GM12878 (cell line): ENCODE measurements around the gene PDZD2. TPM values are rescaled to one million over a fixed set of nuclear protein-coding genes. Genes with fewer than 3 reads are reported as not detected.

Experiments
- ATAC-seq: fragments of 200-7000 bp; cut with Tn5 transposase; 3 replicates; pipeline ENCODE4 v1.9.1; 2020; ENCODE audit warnings: mild to moderate bottlenecking, moderate library complexity
- BruUV-seq: library from RNA; stranded (reverse); fragments of 400-500 nt; replicated peaks from 2 replicates; lab custom pipeline; 2021; lab: Mats Ljungman, UMichigan
- CTCF ChIA-PET: fragments of 300-600 bp; sonication (Branson Sonifier 250); formaldehyde crosslinking; extraction: SDS; loops from one replicate; lab custom pipeline; 2021; ENCODE audit warnings: inconsistent platforms; lab: Yijun Ruan, JAX
- POLR2A ChIA-PET: fragments of 350-600 bp; formaldehyde crosslinking; extraction: SDS; loops from one replicate; lab custom pipeline; 2021; ENCODE audit warnings: inconsistent platforms; lab: Charles Lee
- RAD21 ChIA-PET: fragments of 300-600 bp; sonication (Branson Sonifier 250); formaldehyde crosslinking; loops from one replicate; lab custom pipeline; 2023; ENCODE audit warnings: antibody characterized with exemption; ENCODE audit not compliant: unreplicated experiment; lab: Charles Lee
- SMC1A ChIA-PET: fragments of 300-600 bp; sonication (Branson Sonifier 250); formaldehyde crosslinking; loops from one replicate; lab custom pipeline; 2023; ENCODE audit not compliant: unreplicated experiment, uncharacterized antibody; lab: Charles Lee
- DNase-seq: peaks from one replicate; pipeline ENCODE4 v3.0.0-alpha.2; 2011; ENCODE audit warnings: low read depth, low spot score
- FAIRE-seq: peaks from 3 replicates; lab custom pipeline; 2011; peaks lifted over from hg19 to GRCh38; lab: Jason Lieb, UNC
- H2AFZ ChIP-seq: 2 replicates; pipeline ENCODE4 v1.6.0; 2011; ENCODE audit warnings: low read depth, low read length, control low read depth; ENCODE audit not compliant: control insufficient read depth
- H3K27ac ChIP-seq: 2 replicates; pipeline ENCODE4 v1.5.1; 2011; ENCODE audit warnings: control low read depth; ENCODE audit not compliant: control insufficient read depth, insufficient read depth
- H3K27me3 ChIP-seq, 2 experiments: replicated peaks in 1 of 2; 2 replicates each; pipeline versions ENCODE4 v1.6.0 to v1.6.1; 2011; ENCODE audit warnings: low read length in 1 of 2; ENCODE audit not compliant: control insufficient read depth in 2 of 2, insufficient read depth in 2 of 2
- H3K36me3 ChIP-seq, 2 experiments: 2 replicates each; pipeline ENCODE4 v1.5.1; 2011; ENCODE audit warnings: low read length in 1 of 2; ENCODE audit not compliant: control insufficient read depth in 2 of 2, insufficient read depth in 2 of 2
- H3K4me1 ChIP-seq: 2 replicates; pipeline ENCODE4 v1.6.1; 2011; ENCODE audit warnings: mild to moderate bottlenecking, low read length, moderate library complexity, mixed read lengths; ENCODE audit not compliant: control insufficient read depth, insufficient read depth
- H3K4me2 ChIP-seq: 2 replicates; pipeline ENCODE4 v1.6.0; 2011; ENCODE audit warnings: control low read depth; ENCODE audit not compliant: control insufficient read depth, insufficient read depth
- H3K4me3 ChIP-seq: fragments of 200-600 bp; sonication (generic); 2 replicates; pipeline ENCODE4 v1.5.1; 2016
- H3K79me2 ChIP-seq: 2 replicates; pipeline ENCODE4 v1.6.0; 2011; ENCODE audit warnings: low read length; ENCODE audit not compliant: control insufficient read depth, insufficient read depth
- H3K9ac ChIP-seq: 2 replicates; pipeline ENCODE4 v1.8.0; 2011; ENCODE audit warnings: low read length, control low read depth, mixed read lengths; ENCODE audit not compliant: control insufficient read depth, insufficient read depth
- H3K9me3 ChIP-seq: replicated peaks from 3 replicates; pipeline ENCODE4 v1.5.1; 2011; ENCODE audit warnings: mild to moderate bottlenecking, low read length; ENCODE audit not compliant: control insufficient read depth, insufficient read depth
- H4K20me1 ChIP-seq: 2 replicates; pipeline ENCODE4 v1.6.0; 2011; ENCODE audit not compliant: control insufficient read depth, insufficient read depth
- CUX1 ChIP-seq: IDR thresholded peaks from 2 replicates; pipeline ENCODE4 v1.6.1; 2012; ENCODE audit warnings: improper control_type of control experiment, low read depth, low read length; ENCODE audit not compliant: insufficient replicate concordance
- ESRRA ChIP-seq: IDR thresholded peaks from 2 replicates; pipeline ENCODE4 v1.6.1; 2012; ENCODE audit warnings: mild to moderate bottlenecking, low read length, improper control_type of control experiment
- FOS ChIP-seq: IDR thresholded peaks from 3 replicates; pipeline ENCODE4 v1.6.1; 2011; ENCODE audit warnings: borderline replicate concordance; ENCODE audit not compliant: insufficient read length; ENCODE audit errors: extremely low read depth
- LARP7 ChIP-seq: fragments of 450-650 bp; IDR thresholded peaks from 2 replicates; pipeline ENCODE4 v1.6.1; 2017; ENCODE audit warnings: mild to moderate bottlenecking
- MTA2 ChIP-seq: fragments of 450-650 bp; IDR thresholded peaks from 2 replicates; pipeline ENCODE4 v1.6.1; 2016; ENCODE audit warnings: low read depth, mild to moderate bottlenecking, moderate library complexity
- NR2C2 ChIP-seq: IDR thresholded peaks from 2 replicates; pipeline ENCODE4 v1.6.1; 2011; ENCODE audit warnings: borderline replicate concordance, low read depth; ENCODE audit not compliant: control insufficient read depth, insufficient read length
- RCOR1 ChIP-seq: conservative IDR thresholded peaks from 2 replicates; pipeline ENCODE4 v1.6.1; 2012; ENCODE audit warnings: low read depth, low read length, improper control_type of control experiment
- SREBF2 ChIP-seq: IDR thresholded peaks from 2 replicates; pipeline ENCODE4 v1.6.1; 2012; ENCODE audit warnings: mild to moderate bottlenecking, low read length
- STAT3 ChIP-seq: IDR thresholded peaks from 2 replicates; pipeline ENCODE4 v1.6.1; 2011; ENCODE audit warnings: low read depth, low read length, improper control_type of control experiment
- ZNF274 ChIP-seq: IDR thresholded peaks from one replicate; pipeline ENCODE4 v1.8.0; 2011; ENCODE audit not compliant: insufficient read length, insufficient read depth
- ZSCAN29 ChIP-seq: fragments of 450-650 bp; IDR thresholded peaks from 2 replicates; pipeline ENCODE4 v1.6.1; 2017; ENCODE audit warnings: mild to moderate bottlenecking, moderate library complexity
- WGBS: methylation state at CpG from one replicate; pipeline ENCODE4 v1.1.6; 2016; ENCODE audit warnings: low lambda C conversion rate; ENCODE audit not compliant: insufficient replicate concordance, insufficient coverage; ENCODE audit errors: missing lambda C conversion rate; 5-methylcytosine and 5-hydroxymethylcytosine counted together
- in situ Hi-C: fragments of 300-500 bp; cut with MboI; formaldehyde crosslinking; loops from 9 replicates; pipeline ENCODE4 v1.14.3; 2018; ENCODE audit warnings: mixed read lengths
- intact Hi-C: fragments of 100-400 bp; cut with micrococcal nuclease; formaldehyde crosslinking; loops from one replicate; pipeline ENCODE4 v1.14.2; 2022; ENCODE audit not compliant: unreplicated experiment
- polyA plus RNA-seq, 11 experiments: library from polyadenylated mRNA; depleted of rRNA in 4 of 11; unstranded in 6 of 11; stranded (reverse) in 5 of 11; fragments of >200 nt; fragmentation: Nextera tagmentation in 4 of 11; fragmentation: Illumina TruSeq in 1 of 11; extraction: Ambion mirVana in 4 of 11; extraction: Trizol in 1 of 11; gene quantifications; 1 replicate in 1 of 11; 2 replicates in 10 of 11; pipeline versions ENCODE4 v1.2.1 to v1.2.3, GENCODE V29; 2011 to 2016; ENCODE audit warnings: inconsistent platforms in 2 of 11, missing spikeins in 2 of 11, low read depth in 1 of 11
- total RNA-seq, 4 experiments: library from RNA; depleted of rRNA in 3 of 4; stranded (reverse); fragments of >200 nt in 3 of 4; fragmentation: Illumina TruSeq in 1 of 4; extraction: Trizol in 1 of 4; gene quantifications; 2 replicates each; pipeline versions ENCODE4 v1.2.1 to v1.2.3, GENCODE V29; 2013 to 2021
- TF ChIP-seq, protein P1 (sequence below): fragments of 450-650 bp; IDR thresholded peaks from 2 replicates; pipeline ENCODE4 v1.6.1; 2016; ENCODE audit warnings: mild to moderate bottlenecking, moderate library complexity, borderline replicate concordance

Gene PDZD2
- total and polyA plus RNA-seq, 10 of the 15 experiments (the other 5 are each of a cell fraction or from before 2014, with no cell fraction given) = 0.01 to 0.58 (median 0.29) TPM; not detected in 3

DNA sequence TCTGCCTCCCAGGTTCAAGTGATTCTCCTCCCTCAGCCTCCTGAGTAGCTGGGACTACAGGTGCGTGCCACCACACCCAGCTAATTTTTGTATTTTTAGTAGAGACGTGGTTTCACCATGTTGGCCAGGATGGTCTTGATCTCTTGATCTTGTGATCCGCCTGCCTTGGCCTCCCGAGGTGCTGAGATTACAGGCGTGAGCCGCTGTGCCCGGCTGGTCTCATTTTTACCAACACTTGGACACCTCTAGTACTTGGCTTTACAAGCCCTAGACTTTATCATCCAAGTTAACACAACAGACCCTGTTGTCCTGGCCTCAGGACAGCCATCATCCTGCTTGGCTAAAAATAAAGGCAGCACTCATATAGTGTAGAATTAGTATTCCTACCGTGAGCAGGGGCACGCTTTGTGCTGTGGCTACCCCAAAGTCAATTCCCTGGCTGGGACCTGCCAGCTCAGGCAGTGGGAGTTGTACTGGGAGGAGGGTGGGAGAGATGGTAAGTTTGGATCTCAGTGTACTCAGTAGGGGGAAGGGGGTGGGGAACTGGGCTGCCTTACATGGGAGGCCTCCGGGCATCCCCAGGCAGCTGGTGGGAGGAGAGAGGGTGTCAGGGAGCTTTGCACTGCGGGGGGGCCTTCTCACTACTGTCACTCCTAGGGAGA is 6.6 kb downstream of the PDZD2 start:
- no peak overlapping the region for H2AFZ ChIP-seq
- H3K9me3 ChIP-seq = no peaks in the 10 kb centered on the region
- no peaks in the 10 kb centered on the region for H4K20me1 ChIP-seq
- RAD21 ChIA-PET = no interaction called here
- peaks cover 1 to 3% of the 10 kb centered on the region in 2 experiments; a peak in 3 of 4 replicates for H3K27me3 ChIP-seq
- FAIRE-seq = no peak
- in situ Hi-C loops (no loop called here), intact Hi-C loops (no loop called here)
- H3K27ac ChIP-seq = no peak overlapping the region
- H3K9ac ChIP-seq = no peak overlapping the region
- H3K4me3 ChIP-seq = no peak overlapping the region
- no peak for DNase-seq
- H3K4me2 ChIP-seq = no peak overlapping the region
- no peak for ATAC-seq
- POLR2A ChIA-PET = no interaction called here
- CTCF ChIA-PET = no interaction called here
- no peaks in the 10 kb centered on the region for H3K4me1 ChIP-seq
- SMC1A ChIA-PET = interaction anchor here (1.1 kb wide), 1 partner anchor 17 kb away, joined by 3 read pairs; no protein-coding TSS in a partner anchor
- no peaks in the 10 kb centered on the region for H3K79me2 ChIP-seq
- WGBS = 40% methylated on average over 11 of the region's 11 CpGs
- H3K36me3 ChIP-seq = no peaks in the 10 kb centered on the region
- BruUV-seq = no TSS peak
- TF ChIP-seq CUX1 (no peak), MTA2 (no peak), STAT3 (no peak), ESRRA (no peak), FOS (no peak), LARP7 (no peak), ZSCAN29 (no peak), NR2C2 (no peak), RCOR1 (no peak), SREBF2 (no peak), ZNF274 (no peak)
- TF ChIP-seq, protein P1, sequence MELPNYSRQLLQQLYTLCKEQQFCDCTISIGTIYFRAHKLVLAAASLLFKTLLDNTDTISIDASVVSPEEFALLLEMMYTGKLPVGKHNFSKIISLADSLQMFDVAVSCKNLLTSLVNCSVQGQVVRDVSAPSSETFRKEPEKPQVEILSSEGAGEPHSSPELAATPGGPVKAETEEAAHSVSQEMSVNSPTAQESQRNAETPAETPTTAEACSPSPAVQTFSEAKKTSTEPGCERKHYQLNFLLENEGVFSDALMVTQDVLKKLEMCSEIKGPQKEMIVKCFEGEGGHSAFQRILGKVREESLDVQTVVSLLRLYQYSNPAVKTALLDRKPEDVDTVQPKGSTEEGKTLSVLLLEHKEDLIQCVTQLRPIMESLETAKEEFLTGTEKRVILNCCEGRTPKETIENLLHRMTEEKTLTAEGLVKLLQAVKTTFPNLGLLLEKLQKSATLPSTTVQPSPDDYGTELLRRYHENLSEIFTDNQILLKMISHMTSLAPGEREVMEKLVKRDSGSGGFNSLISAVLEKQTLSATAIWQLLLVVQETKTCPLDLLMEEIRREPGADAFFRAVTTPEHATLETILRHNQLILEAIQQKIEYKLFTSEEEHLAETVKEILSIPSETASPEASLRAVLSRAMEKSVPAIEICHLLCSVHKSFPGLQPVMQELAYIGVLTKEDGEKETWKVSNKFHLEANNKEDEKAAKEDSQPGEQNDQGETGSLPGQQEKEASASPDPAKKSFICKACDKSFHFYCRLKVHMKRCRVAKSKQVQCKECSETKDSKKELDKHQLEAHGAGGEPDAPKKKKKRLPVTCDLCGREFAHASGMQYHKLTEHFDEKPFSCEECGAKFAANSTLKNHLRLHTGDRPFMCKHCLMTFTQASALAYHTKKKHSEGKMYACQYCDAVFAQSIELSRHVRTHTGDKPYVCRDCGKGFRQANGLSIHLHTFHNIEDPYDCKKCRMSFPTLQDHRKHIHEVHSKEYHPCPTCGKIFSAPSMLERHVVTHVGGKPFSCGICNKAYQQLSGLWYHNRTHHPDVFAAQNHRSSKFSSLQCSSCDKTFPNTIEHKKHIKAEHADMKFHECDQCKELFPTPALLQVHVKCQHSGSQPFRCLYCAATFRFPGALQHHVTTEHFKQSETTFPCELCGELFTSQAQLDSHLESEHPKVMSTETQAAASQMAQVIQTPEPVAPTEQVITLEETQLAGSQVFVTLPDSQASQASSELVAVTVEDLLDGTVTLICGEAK = no peak
